Measurements from ENCODE around the gene PRPF6.

PRPF6 gene

GRCh38 chr20:63951398-63952209 lies 29.3 kb upstream of the PRPF6 start (continued):
- TF ChIP-seq ARNTL (CRISPR knock-in tag; IDR thresholded peaks at IDR 0.05; ENCODE audit: borderline replicate concordance, low read depth) (no peak), PATZ1 (CRISPR knock-in tag; IDR thresholded peaks at IDR 0.05; ENCODE audit: borderline replicate concordance) (no peak), TOX (CRISPR knock-in tag; IDR thresholded peaks at IDR 0.05; ENCODE audit: borderline replicate concordance) (no peak), CREB5 (CRISPR knock-in tag; IDR thresholded peaks at IDR 0.05; ENCODE audit: low read depth) (no peak), ESRRG (CRISPR knock-in tag; IDR thresholded peaks at IDR 0.05) (no peak)

- TF ChIP-seq CSRNP3 (CRISPR knock-in tag; IDR thresholded peaks at IDR 0.05) (no peak), ZFP3 (CRISPR knock-in tag; IDR thresholded peaks at IDR 0.05) (no peak), ISL1 (CRISPR knock-in tag; IDR thresholded peaks at IDR 0.05) (no peak), TOX (CRISPR knock-in tag; IDR thresholded peaks at IDR 0.05; ENCODE audit: borderline replicate concordance) (no peak), ZNF70 (CRISPR knock-in tag; IDR thresholded peaks at IDR 0.05) (no peak), ZFP30 (CRISPR knock-in tag; IDR thresholded peaks at IDR 0.05) (no peak), ZNF8 (CRISPR knock-in tag; IDR thresholded peaks at IDR 0.05) (no peak), PPARA (CRISPR knock-in tag; IDR thresholded peaks at IDR 0.05; ENCODE audit: borderline replicate concordance) (no peak), ESRRG (CRISPR knock-in tag; IDR thresholded peaks at IDR 0.05) (no peak), BACH2 (CRISPR knock-in tag; IDR thresholded peaks at IDR 0.05; ENCODE audit: borderline replicate concordance) (no peak), SNAI2 (CRISPR knock-in tag; IDR thresholded peaks at IDR 0.05) (no peak), POU6F1 (CRISPR knock-in tag; IDR thresholded peaks at IDR 0.05; ENCODE audit: borderline replicate concordance, low read depth) (no peak), ARNTL (CRISPR knock-in tag; IDR thresholded peaks at IDR 0.05; ENCODE audit: borderline replicate concordance, low read depth) (no peak), GLIS3 (CRISPR knock-in tag; IDR thresholded peaks at IDR 0.05) (no peak), TSHZ2 (CRISPR knock-in tag; IDR thresholded peaks at IDR 0.05) (no peak), TCF4 (CRISPR knock-in tag; IDR thresholded peaks at IDR 0.05; ENCODE audit: borderline replicate concordance) (no peak)
- ATAC-seq, result no peak
Measured at GRCh38 chr20:63952210-63952535, 28.8 kb upstream of the PRPF6 start.

GRCh38 chr20:63952769-63953168 lies 28.2 kb upstream of the PRPF6 start:
- ATAC-seq, result no peak
- no peak for TF ChIP-seq ESRRG (CRISPR knock-in tag; IDR thresholded peaks at IDR 0.05)
- TF ChIP-seq SNAI2 (CRISPR knock-in tag; IDR thresholded peaks at IDR 0.05), result no peak
- no peak for TF ChIP-seq RARB (CRISPR knock-in tag; IDR thresholded peaks at IDR 0.05)
- TF ChIP-seq GLIS3 (CRISPR knock-in tag; IDR thresholded peaks at IDR 0.05), result no peak
- TF ChIP-seq POU6F1 (CRISPR knock-in tag; IDR thresholded peaks at IDR 0.05; ENCODE audit: borderline replicate concordance, low read depth), result no peak
- TF ChIP-seq PPARA (CRISPR knock-in tag; IDR thresholded peaks at IDR 0.05; ENCODE audit: borderline replicate concordance), result no peak
- TF ChIP-seq ZFP3 (CRISPR knock-in tag; IDR thresholded peaks at IDR 0.05), result no peak
- no peak for TF ChIP-seq CSDC2 (CRISPR knock-in tag; IDR thresholded peaks at IDR 0.05)
- TF ChIP-seq TSHZ2 (CRISPR knock-in tag; IDR thresholded peaks at IDR 0.05), result no peak
- no peak for TF ChIP-seq ZNF8 (CRISPR knock-in tag; IDR thresholded peaks at IDR 0.05)
- no peak for TF ChIP-seq BACH2 (CRISPR knock-in tag; IDR thresholded peaks at IDR 0.05; ENCODE audit: borderline replicate concordance)
- TF ChIP-seq ZNF70 (CRISPR knock-in tag; IDR thresholded peaks at IDR 0.05), result no peak
- no peak for TF ChIP-seq ARNTL (CRISPR knock-in tag; IDR thresholded peaks at IDR 0.05; ENCODE audit: borderline replicate concordance, low read depth)

All from SK-N-SH treated with all-trans-retinoic acid at 6 μM for 48 hours (cell line).